MCF 10A (cell line): ENCODE results near the gene NELL2. TPM values are rescaled to one million over a fixed set of nuclear protein-coding genes. Genes with fewer than 3 reads are reported as not detected.
"Not testable (repeated sequence)": the region's sequence is repeated elsewhere in the genome, so short reads cannot be mapped to it uniquely, and the experiment has no call there.

Experiments used
- BruUV-seq: library from RNA; stranded (reverse); fragments of 400-500 nt; replicated peaks from 2 replicates; lab custom pipeline; 2021; lab: Mats Ljungman, UMichigan
- CTCF ChIA-PET: fragments of 300-600 bp; sonication (Branson Sonifier 250); formaldehyde crosslinking; extraction: SDS; loops from one replicate; lab custom pipeline; 2021; ENCODE audit warnings: antibody characterized with exemption, inconsistent platforms; lab: Yijun Ruan, JAX
- POLR2A ChIA-PET: fragments of 300-600, 350-650 bp; sonication (Branson Sonifier 250); formaldehyde crosslinking; extraction: SDS; loops from one replicate; lab custom pipeline; 2020; ENCODE audit warnings: antibody characterized with exemption, inconsistent platforms; lab: Yijun Ruan, JAX
- DNase-seq: peaks from one replicate; pipeline ENCODE4 v3.0.0-alpha.2; 2018; ENCODE audit not compliant: unreplicated experiment
- H3K27ac Mint-ChIP-seq: one replicate; pipeline ENCODE4 v1.8.0; 2022; ENCODE audit warnings: mild to moderate bottlenecking, low read depth, mixed read lengths; ENCODE audit not compliant: unreplicated experiment
- H3K27me3 Mint-ChIP-seq: one replicate; pipeline ENCODE4 v1.8.0; 2022; ENCODE audit warnings: mixed read lengths; ENCODE audit not compliant: insufficient read depth, unreplicated experiment
- H3K36me3 Mint-ChIP-seq: one replicate; pipeline ENCODE4 v1.8.0; 2022; ENCODE audit warnings: mild to moderate bottlenecking, moderate library complexity, mixed read lengths; ENCODE audit not compliant: insufficient read depth, unreplicated experiment
- H3K4me1 Mint-ChIP-seq: one replicate; pipeline ENCODE4 v1.8.0; 2022; ENCODE audit warnings: mixed read lengths; ENCODE audit not compliant: insufficient read depth, unreplicated experiment
- H3K4me3 Mint-ChIP-seq: one replicate; pipeline ENCODE4 v1.8.0; 2022; ENCODE audit warnings: mild to moderate bottlenecking, moderate library complexity, mixed read lengths; ENCODE audit not compliant: unreplicated experiment
- H3K9me3 Mint-ChIP-seq: one replicate; pipeline ENCODE4 v1.8.0; 2022; ENCODE audit warnings: mixed read lengths; ENCODE audit not compliant: unreplicated experiment
- CTCF ChIP-seq: fragments of 200-600 bp; IDR thresholded peaks from one replicate; pipeline ENCODE4 v1.8.0; 2022; ENCODE audit warnings: antibody characterized with exemption, mild to moderate bottlenecking; ENCODE audit not compliant: unreplicated experiment
- intact Hi-C: fragments of 100-400 bp; cut with micrococcal nuclease; formaldehyde crosslinking; loops from 2 replicates; pipeline ENCODE4 v1.14.1; 2022
- total RNA-seq: library from RNA; stranded (reverse); gene quantifications from 2 replicates; pipeline ENCODE4 v1.2.3, GENCODE V29; 2022

The NELL2 gene
- total RNA-seq, 1 experiment from 2014 or later = not detected

- Mint-ChIP-seq H3K27ac (no peak overlapping the region), H3K27me3 (peaks cover 12% of the 10 kb centered on the region), H3K36me3 (no peaks in the 10 kb centered on the region), H3K4me3 (no peak overlapping the region), H3K9me3 (no peaks in the 10 kb centered on the region), H3K4me1 (no peaks in the 10 kb centered on the region)
- CTCF ChIA-PET = no interaction called here
- DNase-seq = no peak
- BruUV-seq = no TSS peak
- POLR2A ChIA-PET = no interaction called here
- intact Hi-C loops = no loop called here
- TF ChIP-seq CTCF = no peak
These were observed 186.5 kb downstream of the NELL2 start for GRCh38 chr12:44689587-44689986.

- DNase-seq, BruUV-seq, H3K36me3 Mint-ChIP-seq, POLR2A ChIA-PET, H3K4me3 Mint-ChIP-seq, H3K9me3 Mint-ChIP-seq, H3K4me1 Mint-ChIP-seq, intact Hi-C loops, H3K27ac Mint-ChIP-seq: not testable (repeated sequence)
- peaks cover 12% of the 10 kb centered on the region for H3K27me3 Mint-ChIP-seq
- CTCF ChIA-PET = interaction anchor here (0.7 kb wide), 1 partner anchor 286 kb away, joined by 4 read pairs; no protein-coding TSS in a partner anchor
These were observed 189.2 kb downstream of the NELL2 start for GRCh38 chr12:44686821-44687432.

- CTCF ChIA-PET = interaction anchor here (0.5 kb wide), 1 partner anchor 50 kb away, joined by 3 read pairs; no protein-coding TSS in a partner anchor
- no peak for DNase-seq
- no peaks in the 10 kb centered on the region for H3K4me1 Mint-ChIP-seq
- POLR2A ChIA-PET = no interaction called here
- H3K4me3 Mint-ChIP-seq = no peak overlapping the region
- H3K27ac Mint-ChIP-seq = no peak overlapping the region
- no peaks in the 10 kb centered on the region for H3K27me3 Mint-ChIP-seq
- no peaks in the 10 kb centered on the region for H3K9me3 Mint-ChIP-seq
- BruUV-seq = no TSS peak
- no peak for TF ChIP-seq CTCF
- intact Hi-C loops = no loop called here
- no peaks in the 10 kb centered on the region for H3K36me3 Mint-ChIP-seq
These were observed 198.4 kb downstream of the NELL2 start for GRCh38 chr12:44677724-44678123.

GRCh38 chr12:44674875-44675274 is 201.2 kb downstream of the NELL2 start:
- Mint-ChIP-seq H3K4me3 (no peak overlapping the region), H3K4me1 (no peaks in the 10 kb centered on the region), H3K27ac (no peak overlapping the region), H3K27me3 (peaks cover 8% of the 10 kb centered on the region), H3K36me3 (no peaks in the 10 kb centered on the region), H3K9me3 (no peaks in the 10 kb centered on the region)
- POLR2A ChIA-PET = no interaction called here
- no peak for TF ChIP-seq CTCF
- no peak for DNase-seq
- CTCF ChIA-PET = no interaction called here
- intact Hi-C loops = no loop called here
- no TSS peak for BruUV-seq
